Upper lobe of right lung (tissue), 1 donor: Measurements from ENCODE around the gene CEP192. TPM values are rescaled to one million over a fixed set of nuclear protein-coding genes. Genes with fewer than 3 reads are reported as not detected.

Source experiments
- ATAC-seq: fragments of 200-7000 bp; cut with Tn5 transposase; one replicate; pipeline ENCODE4 v1.9.1; 2020; ENCODE audit warnings: mild to moderate bottlenecking, moderate library complexity
- DNase-seq: peaks from one replicate; pipeline ENCODE4 v3.0.0-alpha.2; 2020
- H3K27ac ChIP-seq: fragments of 200-600 bp; one replicate; pipeline ENCODE4 v1.8.0; 2022
- H3K27me3 ChIP-seq: fragments of 200-600 bp; one replicate; pipeline ENCODE4 v1.8.0; 2022; ENCODE audit warnings: mild to moderate bottlenecking
- H3K36me3 ChIP-seq: fragments of 200-600 bp; one replicate; pipeline ENCODE4 v1.8.0; 2022
- H3K4me1 ChIP-seq: fragments of 200-600 bp; one replicate; pipeline ENCODE4 v1.8.0; 2022
- H3K4me3 ChIP-seq: fragments of 200-600 bp; one replicate; pipeline ENCODE4 v1.8.0; 2022; ENCODE audit warnings: mild to moderate bottlenecking
- H3K9me3 ChIP-seq: fragments of 200-600 bp; one replicate; pipeline ENCODE4 v1.8.0; 2022
- intact Hi-C: fragments of 100-400 bp; cut with DNase I; formaldehyde crosslinking; loops from one replicate; pipeline ENCODE4 v1.11.0; 2022
- total RNA-seq: library from RNA; stranded (reverse); fragmentation: NEBNext Ultra II Directional; extraction: Animal tissue kit (Norgen Biotek cat#: 25700); gene quantifications from one replicate; pipeline ENCODE4 v1.2.1, GENCODE V29; 2021
- TF ChIP-seq, protein P1 (sequence below): fragments of 200-600 bp; IDR thresholded peaks from one replicate; pipeline ENCODE4 v1.8.0; 2022; ENCODE audit warnings: antibody characterized with exemption
- donor health status: DM: no; HTN: yes; CAD: no; lungs with severe emphysema.

The CEP192 gene
- total RNA-seq, 1 donor from 2014 or later, result 24.6 TPM

GRCh38 chr18:13161276-13161899, 170.2 kb downstream of the CEP192 start:
- no peaks in the 10 kb centered on the region for H3K36me3 ChIP-seq
- H3K27me3 ChIP-seq, result no peaks in the 10 kb centered on the region
- intact Hi-C loops, result no loop called here
- DNase-seq (no peak), ATAC-seq (no peak)
- H3K4me1 ChIP-seq, result no peaks in the 10 kb centered on the region
- H3K27ac ChIP-seq, result no peak overlapping the region
- peaks cover 11% of the 10 kb centered on the region for H3K9me3 ChIP-seq
- no peak overlapping the region for H3K4me3 ChIP-seq
- TF ChIP-seq, protein P1, sequence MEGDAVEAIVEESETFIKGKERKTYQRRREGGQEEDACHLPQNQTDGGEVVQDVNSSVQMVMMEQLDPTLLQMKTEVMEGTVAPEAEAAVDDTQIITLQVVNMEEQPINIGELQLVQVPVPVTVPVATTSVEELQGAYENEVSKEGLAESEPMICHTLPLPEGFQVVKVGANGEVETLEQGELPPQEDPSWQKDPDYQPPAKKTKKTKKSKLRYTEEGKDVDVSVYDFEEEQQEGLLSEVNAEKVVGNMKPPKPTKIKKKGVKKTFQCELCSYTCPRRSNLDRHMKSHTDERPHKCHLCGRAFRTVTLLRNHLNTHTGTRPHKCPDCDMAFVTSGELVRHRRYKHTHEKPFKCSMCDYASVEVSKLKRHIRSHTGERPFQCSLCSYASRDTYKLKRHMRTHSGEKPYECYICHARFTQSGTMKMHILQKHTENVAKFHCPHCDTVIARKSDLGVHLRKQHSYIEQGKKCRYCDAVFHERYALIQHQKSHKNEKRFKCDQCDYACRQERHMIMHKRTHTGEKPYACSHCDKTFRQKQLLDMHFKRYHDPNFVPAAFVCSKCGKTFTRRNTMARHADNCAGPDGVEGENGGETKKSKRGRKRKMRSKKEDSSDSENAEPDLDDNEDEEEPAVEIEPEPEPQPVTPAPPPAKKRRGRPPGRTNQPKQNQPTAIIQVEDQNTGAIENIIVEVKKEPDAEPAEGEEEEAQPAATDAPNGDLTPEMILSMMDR, result no peak

DNA sequence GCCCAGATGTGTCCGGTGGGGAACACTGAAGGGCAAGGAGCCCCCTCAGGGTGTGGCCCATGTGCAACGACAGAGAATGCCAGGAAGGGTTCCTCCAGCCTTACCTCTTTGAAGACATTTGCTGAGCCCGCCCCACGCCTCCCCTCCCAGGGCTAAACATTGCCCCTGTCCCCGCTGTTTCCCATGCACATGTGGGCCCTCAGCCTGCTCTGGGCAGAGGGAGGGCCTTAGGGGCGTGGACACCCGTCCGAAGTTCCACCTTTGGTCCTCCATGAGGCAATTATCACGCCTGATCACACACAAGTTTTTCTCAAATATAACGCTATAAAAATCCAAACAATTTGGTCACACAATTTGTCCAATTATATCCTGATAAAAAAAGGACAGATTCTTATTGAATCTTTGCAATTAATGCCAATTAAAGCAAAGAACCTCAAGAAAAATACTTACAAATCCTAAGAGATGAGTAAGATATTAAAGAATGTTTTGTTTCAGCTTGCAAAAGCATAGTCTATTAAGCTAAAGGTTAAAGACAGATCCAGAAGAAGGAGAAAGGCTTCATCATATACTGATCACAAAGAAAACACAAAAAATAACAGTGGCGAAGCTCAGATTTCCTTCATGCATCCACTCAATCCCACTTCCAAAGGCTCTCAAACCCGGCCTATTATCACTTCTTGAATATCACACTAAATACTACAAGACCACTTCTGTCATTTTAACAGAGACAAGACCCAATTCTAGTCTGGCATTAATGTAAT, 172.2 kb downstream of the CEP192 start:
- no peak for DNase-seq
- Histone ChIP-seq H3K27ac (no peak overlapping the region), H3K4me1 (no peaks in the 10 kb centered on the region), H3K4me3 (no peak overlapping the region), H3K9me3 (peaks cover 2% of the 10 kb centered on the region), H3K27me3 (no peaks in the 10 kb centered on the region), H3K36me3 (no peaks in the 10 kb centered on the region)
- no peak for ATAC-seq
- TF ChIP-seq, protein P1, result no peak
- intact Hi-C loops, result no loop called here

DNA sequence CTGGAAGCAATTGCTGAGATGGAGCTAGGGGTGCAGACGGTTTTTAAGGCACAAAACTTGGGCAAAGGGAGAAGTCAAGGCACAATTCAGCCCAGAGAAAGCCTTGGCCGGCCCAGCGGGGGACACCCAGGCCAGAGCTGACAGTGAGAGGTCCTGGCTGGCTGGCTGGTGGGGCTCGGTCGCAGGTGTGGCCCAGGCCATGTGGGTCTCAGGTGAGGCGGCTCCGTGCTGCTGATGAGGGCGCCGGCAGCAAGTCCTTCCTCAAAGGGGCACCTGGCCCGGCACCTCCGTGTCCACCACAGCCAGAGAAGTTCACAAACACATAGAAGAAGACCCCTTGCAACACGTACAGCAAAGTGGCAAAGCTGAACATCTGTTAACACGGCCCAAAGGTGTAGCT, 173.2 kb downstream of the CEP192 start:
- intact Hi-C loops, result no loop called here
- no peak for ATAC-seq
- no peaks in the 10 kb centered on the region for H3K27me3 ChIP-seq
- H3K4me3 ChIP-seq, result no peak overlapping the region
- DNase-seq, result no peak
- no peaks in the 10 kb centered on the region for H3K36me3 ChIP-seq
- H3K4me1 ChIP-seq, result no peaks in the 10 kb centered on the region
- H3K27ac ChIP-seq, result no peak overlapping the region
- TF ChIP-seq, protein P1, result no peak
- H3K9me3 ChIP-seq, result no peaks in the 10 kb centered on the region

GRCh38 chr18:13165636-13166423, 174.7 kb downstream of the CEP192 start:
- no peak overlapping the region for H3K27ac ChIP-seq
- H3K4me3 ChIP-seq, result no peak overlapping the region
- intact Hi-C loops, result no loop called here
- TF ChIP-seq, protein P1, result no peak
- H3K27me3 ChIP-seq, result no peaks in the 10 kb centered on the region
- ATAC-seq, result no peak
- H3K4me1 ChIP-seq, result no peaks in the 10 kb centered on the region
- DNase-seq, result no peak
- H3K36me3 ChIP-seq, result no peaks in the 10 kb centered on the region
- no peaks in the 10 kb centered on the region for H3K9me3 ChIP-seq

DNA sequence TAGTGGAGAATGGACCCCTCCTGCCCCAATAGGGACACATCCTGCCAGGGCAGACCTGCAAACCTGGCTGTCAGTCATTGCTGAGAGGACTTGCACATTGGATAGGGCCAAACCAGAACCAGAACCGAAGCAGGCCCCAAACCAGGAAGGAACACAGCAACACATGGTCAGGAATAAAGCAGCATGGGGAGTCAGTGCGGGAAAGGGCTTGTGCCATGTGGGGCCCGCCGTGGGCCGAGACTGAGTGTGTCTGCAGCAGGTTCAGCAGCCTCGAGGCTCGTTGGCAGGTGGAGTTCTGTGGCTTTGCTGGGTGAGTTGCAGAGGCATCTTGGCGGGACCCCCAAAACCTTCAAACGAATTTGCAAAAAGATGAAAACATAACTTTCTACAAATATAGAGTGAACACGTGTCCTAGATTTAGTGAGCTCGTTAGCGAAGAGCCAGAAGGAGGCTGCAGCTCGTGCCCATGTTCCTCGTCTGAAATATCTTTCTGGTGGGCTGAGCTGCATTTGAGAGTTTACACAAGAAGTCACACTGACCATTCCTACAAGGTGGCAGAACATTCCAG, 182.5 kb downstream of the CEP192 start:
- Histone ChIP-seq H3K4me3 (no peak overlapping the region), H3K36me3 (no peaks in the 10 kb centered on the region), H3K27me3 (no peaks in the 10 kb centered on the region), H3K27ac (no peak overlapping the region), H3K4me1 (no peaks in the 10 kb centered on the region), H3K9me3 (no peaks in the 10 kb centered on the region)
- DNase-seq, result no peak
- intact Hi-C loops, result no loop called here
- no peak for ATAC-seq
- TF ChIP-seq, protein P1, result no peak

Other genes starting within 250 kb of the CEP192 start
- 53.9 TPM for gene PTPN2, start 107.1 kb upstream of the CEP192 start, total RNA-seq
- gene SEH1L, start 43.4 kb upstream of the CEP192 start, total RNA-seq, result 41.5 TPM
- 18.4 TPM for gene LDLRAD4, start 227.4 kb downstream of the CEP192 start, total RNA-seq